Renal cortex interstitium (tissue), 11 donors: ENCODE results near the gene RBBP5. TPM values are rescaled to one million over a fixed set of nuclear protein-coding genes. Genes with fewer than 3 reads are reported as not detected.

ENCODE experiments used
- DNase-seq, 11 donors: peaks; one replicate each; pipeline ENCODE4 v3.0.0-alpha.2; 2013; ENCODE audit warnings: low read depth in 9 of 11, low spot score in 4 of 11; ENCODE audit errors: extremely low read depth in 1 of 11
- polyA plus RNA-seq, 3 donors: library from polyadenylated mRNA; unstranded; fragments of 120-200 nt; gene quantifications; one replicate each; pipeline ENCODE4 v1.2.1, GENCODE V29; 2013; ENCODE audit not compliant: insufficient read length in 3 of 3

The RBBP5 gene
- polyA plus RNA-seq, 3 donors, result 18.7 to 22.1 (median 20.7) TPM

- no peak for DNase-seq
These were observed 30.6 kb downstream of the RBBP5 start for GRCh38 chr1:205091043-205091740.

GRCh38 chr1:205088341-205088740 is 33.4 kb downstream of the RBBP5 start:
- no peak for DNase-seq

GRCh38 chr1:205084360-205084759 is 37.4 kb downstream of the RBBP5 start, which contains the start of gene TMEM81:
Gene TMEM81, minus strand, starts transcription at chr1:205084460. Its CDS starts 140 bp downstream, at chr1:205084320.
- DNase-seq, result no peak

GRCh38 chr1:205082431-205082830 is 39.3 kb downstream of the RBBP5 start:
- DNase-seq, result no peak

GRCh38 chr1:205077934-205078311 is 43.9 kb downstream of the RBBP5 start:
- DNase-seq, result no peak

GRCh38 chr1:205077158-205077933 is 44.4 kb downstream of the RBBP5 start:
- no peak for DNase-seq

- DNase-seq, result no peak
These were observed 45.5 kb downstream of the RBBP5 start for GRCh38 chr1:205076245-205076761.

GRCh38 chr1:205075642-205076155 is 46.1 kb downstream of the RBBP5 start:
- no peak for DNase-seq

- DNase-seq, result no peak
These were observed 47.3 kb downstream of the RBBP5 start for GRCh38 chr1:205074513-205074912.

GRCh38 chr1:205074084-205074483 is 47.7 kb downstream of the RBBP5 start:
- no peak for DNase-seq

- DNase-seq, result no peak
These were observed 48.3 kb downstream of the RBBP5 start for GRCh38 chr1:205073511-205073910.

GRCh38 chr1:205072881-205073280 is 48.9 kb downstream of the RBBP5 start:
- DNase-seq, result no peak

- no peak for DNase-seq
These were observed 49.5 kb downstream of the RBBP5 start for GRCh38 chr1:205072286-205072685.

- DNase-seq, result no peak
These were observed 50.0 kb downstream of the RBBP5 start for GRCh38 chr1:205071801-205072200.

- DNase-seq, result no peak
These were observed 50.8 kb downstream of the RBBP5 start for GRCh38 chr1:205071028-205071409.

- no peak for DNase-seq
These were observed 52.2 kb downstream of the RBBP5 start for GRCh38 chr1:205069371-205070125.

- DNase-seq, result no peak
These were observed 53.2 kb downstream of the RBBP5 start for GRCh38 chr1:205068457-205069040.

- no peak for DNase-seq
These were observed 53.8 kb downstream of the RBBP5 start for GRCh38 chr1:205068001-205068400.

- DNase-seq, result no peak
These were observed 54.7 kb downstream of the RBBP5 start for GRCh38 chr1:205067031-205067430.
